ENCODE measurements around the gene ATP1A2. TPM values are rescaled to one million over a fixed set of nuclear protein-coding genes. Genes with fewer than 3 reads are reported as not detected.

Gene ATP1A2
- total and polyA plus RNA-seq, 4 donors: 0.09 to 1.5 (median 0.29) TPM

GRCh38 chr1:160082926-160083325 lies 32.6 kb upstream of the ATP1A2 start:
- peaks cover 0 to 8% (median 3%) of the 10 kb centered on the region in 4 donors for H3K27me3 ChIP-seq (ENCODE audit: control insufficient read depth in 4 of 4, insufficient read depth in 4 of 4, low read length in 3 of 4)

GRCh38 chr1:160083968-160084770 lies 31.4 kb upstream of the ATP1A2 start:
- Histone ChIP-seq H3K36me3 (ENCODE audit: control insufficient read depth in 4 of 4, insufficient read depth in 3 of 4, low read depth in 1 of 4, low read length in 3 of 4) (peaks cover 0 to 6% (median 3%) of the 10 kb centered on the region in 4 donors), H3K27me3 (ENCODE audit: control insufficient read depth in 4 of 4, insufficient read depth in 4 of 4, low read length in 3 of 4) (peaks cover 0 to 8% (median 3%) of the 10 kb centered on the region in 4 donors), H3K9me3 (ENCODE audit: control insufficient read depth in 4 of 4, low read length in 3 of 4) (no peaks in the 10 kb centered on the region), H3K27ac (ENCODE audit: low read depth in 1 of 2, low read length in 2 of 2) (no peak overlapping the region), H3K9ac (ENCODE audit: low read depth in 1 of 2, low read length in 2 of 2) (no peak overlapping the region), H3K4me3 (ENCODE audit: low read depth in 1 of 3, low read length in 3 of 3) (peak overlapping the region in 1 of 3 donors; percentile 38), H3K4me1 (ENCODE audit: control insufficient read depth in 4 of 4, insufficient read depth in 4 of 4, low read length in 3 of 4) (peaks cover 0 to 9% (median 5%) of the 10 kb centered on the region in 4 donors)
- peak; percentile 59 for TF ChIP-seq CTCF (IDR thresholded peaks at IDR 0.05; ENCODE audit: low read depth, low read length, missing input control)
- TF ChIP-seq RAD21 (IDR thresholded peaks at IDR 0.05): peak; percentile 49 to 79
- TF ChIP-seq YY1 (IDR thresholded peaks at IDR 0.05): no peak
- peak; percentile 68 for DNase-seq (ENCODE audit: low spot score)
- 19% methylated on average over 96 of the region's 96 CpGs for WGBS

More at GRCh38 chr1:160082926-160083325, 32.6 kb upstream of the ATP1A2 start:
- Histone ChIP-seq H3K27ac (ENCODE audit: low read depth in 1 of 2, low read length in 2 of 2) (no peak overlapping the region), H3K36me3 (ENCODE audit: control insufficient read depth in 4 of 4, insufficient read depth in 3 of 4, low read depth in 1 of 4, low read length in 3 of 4) (no peaks in the 10 kb centered on the region), H3K4me1 (ENCODE audit: control insufficient read depth in 4 of 4, insufficient read depth in 4 of 4, low read length in 3 of 4) (peaks cover 0 to 9% (median 5%) of the 10 kb centered on the region in 4 donors), H3K9ac (ENCODE audit: low read depth in 1 of 2, low read length in 2 of 2) (no peak overlapping the region), H3K9me3 (ENCODE audit: control insufficient read depth in 4 of 4, low read length in 3 of 4) (no peaks in the 10 kb centered on the region), H3K4me3 (ENCODE audit: low read depth in 1 of 3, low read length in 3 of 3) (no peak overlapping the region)
- TF ChIP-seq NR2F2 (IDR thresholded peaks at IDR 0.05) (no peak), HNF4A (conservative IDR thresholded peaks at IDR 0.05) (no peak), FOXA1 (IDR thresholded peaks at IDR 0.05) (no peak), SP1 (IDR thresholded peaks at IDR 0.05) (no peak), JUND (IDR thresholded peaks at IDR 0.05) (no peak)
- 73% methylated on average over 3 of the region's 3 CpGs for WGBS
- no peak for DNase-seq (ENCODE audit: low spot score)

GRCh38 chr1:160084771-160085321 lies 30.7 kb upstream of the ATP1A2 start:
- Histone ChIP-seq H3K4me1 (ENCODE audit: control insufficient read depth in 4 of 4, insufficient read depth in 4 of 4, low read length in 3 of 4) (peaks cover 0 to 9% (median 5%) of the 10 kb centered on the region in 4 donors), H3K27me3 (ENCODE audit: control insufficient read depth in 4 of 4, insufficient read depth in 4 of 4, low read length in 3 of 4) (peaks cover 0 to 8% (median 3%) of the 10 kb centered on the region in 4 donors), H3K36me3 (ENCODE audit: control insufficient read depth in 4 of 4, insufficient read depth in 3 of 4, low read depth in 1 of 4, low read length in 3 of 4) (peaks cover 0 to 8% (median 3%) of the 10 kb centered on the region in 4 donors), H3K27ac (ENCODE audit: low read depth in 1 of 2, low read length in 2 of 2) (no peak overlapping the region), H3K4me3 (ENCODE audit: low read depth in 1 of 3, low read length in 3 of 3) (no peak overlapping the region), H3K9ac (ENCODE audit: low read depth in 1 of 2, low read length in 2 of 2) (no peak overlapping the region), H3K9me3 (ENCODE audit: control insufficient read depth in 4 of 4, low read length in 3 of 4) (no peaks in the 10 kb centered on the region)
- WGBS: 79% methylated on average over 30 of the region's 30 CpGs
- DNase-seq (ENCODE audit: low spot score): no peak
- TF ChIP-seq NR2F2 (IDR thresholded peaks at IDR 0.05) (no peak), REST (IDR thresholded peaks at IDR 0.05) (no peak), TAF1 (conservative IDR thresholded peaks at IDR 0.05) (no peak), MAX (IDR thresholded peaks at IDR 0.05) (no peak), SP1 (IDR thresholded peaks at IDR 0.05) (no peak)
